Measurements from ENCODE around the gene TMC2.

GRCh38 chr20:2663887-2664719 is 127.7 kb downstream of the TMC2 start, which contains the start of gene IDH3B:
- TF ChIP-seq, protein P1, sequence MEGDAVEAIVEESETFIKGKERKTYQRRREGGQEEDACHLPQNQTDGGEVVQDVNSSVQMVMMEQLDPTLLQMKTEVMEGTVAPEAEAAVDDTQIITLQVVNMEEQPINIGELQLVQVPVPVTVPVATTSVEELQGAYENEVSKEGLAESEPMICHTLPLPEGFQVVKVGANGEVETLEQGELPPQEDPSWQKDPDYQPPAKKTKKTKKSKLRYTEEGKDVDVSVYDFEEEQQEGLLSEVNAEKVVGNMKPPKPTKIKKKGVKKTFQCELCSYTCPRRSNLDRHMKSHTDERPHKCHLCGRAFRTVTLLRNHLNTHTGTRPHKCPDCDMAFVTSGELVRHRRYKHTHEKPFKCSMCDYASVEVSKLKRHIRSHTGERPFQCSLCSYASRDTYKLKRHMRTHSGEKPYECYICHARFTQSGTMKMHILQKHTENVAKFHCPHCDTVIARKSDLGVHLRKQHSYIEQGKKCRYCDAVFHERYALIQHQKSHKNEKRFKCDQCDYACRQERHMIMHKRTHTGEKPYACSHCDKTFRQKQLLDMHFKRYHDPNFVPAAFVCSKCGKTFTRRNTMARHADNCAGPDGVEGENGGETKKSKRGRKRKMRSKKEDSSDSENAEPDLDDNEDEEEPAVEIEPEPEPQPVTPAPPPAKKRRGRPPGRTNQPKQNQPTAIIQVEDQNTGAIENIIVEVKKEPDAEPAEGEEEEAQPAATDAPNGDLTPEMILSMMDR (IDR thresholded peaks at IDR 0.05): no peak
- peak; percentile 82 for TF ChIP-seq POLR2A (IDR thresholded peaks at IDR 0.05)

Data from breast epithelium (tissue), 3 donors.